Calu3 (cell line): ENCODE measurements around the gene EFNA1. TPM values are rescaled to one million over a fixed set of nuclear protein-coding genes. Genes with fewer than 3 reads are reported as not detected.

Experiments
- BruUV-seq: library from RNA; stranded (reverse); fragments of 400-500 nt; replicated peaks from 2 replicates; lab custom pipeline; 2021; lab: Mats Ljungman, UMichigan
- CTCF ChIA-PET: fragments of 300-600 bp; sonication (Branson Sonifier 250); formaldehyde crosslinking; loops from one replicate; lab custom pipeline; 2022; ENCODE audit warnings: antibody characterized with exemption; lab: Charles Lee
- DNase-seq: peaks from one replicate; pipeline ENCODE4 v3.0.0; 2022
- H3K27ac Mint-ChIP-seq: one replicate; pipeline ENCODE4 v1.8.0; 2022; ENCODE audit warnings: mixed read lengths; ENCODE audit not compliant: unreplicated experiment
- H3K27me3 Mint-ChIP-seq: one replicate; pipeline ENCODE4 v1.8.0; 2022; ENCODE audit warnings: mixed read lengths; ENCODE audit not compliant: unreplicated experiment
- H3K36me3 Mint-ChIP-seq: one replicate; pipeline ENCODE4 v1.8.0; 2022; ENCODE audit warnings: mild to moderate bottlenecking, moderate library complexity, mixed read lengths; ENCODE audit not compliant: insufficient read depth, unreplicated experiment
- H3K4me1 Mint-ChIP-seq: one replicate; pipeline ENCODE4 v1.8.0; 2022; ENCODE audit warnings: mild to moderate bottlenecking, low read depth, mixed read lengths; ENCODE audit not compliant: unreplicated experiment
- H3K4me3 Mint-ChIP-seq: one replicate; pipeline ENCODE4 v1.8.0; 2022; ENCODE audit warnings: mild to moderate bottlenecking, low read depth, moderate library complexity, mixed read lengths; ENCODE audit not compliant: unreplicated experiment
- H3K9me3 Mint-ChIP-seq: one replicate; pipeline ENCODE4 v1.8.0; 2022; ENCODE audit warnings: low read depth, mixed read lengths; ENCODE audit not compliant: unreplicated experiment
- CTCF ChIP-seq: fragments of 200-600 bp; IDR thresholded peaks from one replicate; pipeline ENCODE4 v1.8.0; 2022; ENCODE audit warnings: antibody characterized with exemption; ENCODE audit not compliant: unreplicated experiment
- intact Hi-C: fragments of 100-400 bp; cut with micrococcal nuclease; formaldehyde crosslinking; loops from one replicate; pipeline ENCODE4 v1.10.0; 2022; ENCODE audit not compliant: unreplicated experiment
- total RNA-seq: library from RNA; stranded (reverse); gene quantifications from 2 replicates; pipeline ENCODE4 v1.2.3, GENCODE V29; 2022

Gene EFNA1
- total RNA-seq, 1 experiment from 2014 or later = 41.7 TPM

GRCh38 chr1:155084722-155085503 is 42.8 kb upstream of the EFNA1 start:
- Mint-ChIP-seq H3K27me3 (peaks cover 44% of the 10 kb centered on the region), H3K4me1 (peaks cover 44% of the 10 kb centered on the region), H3K9me3 (no peaks in the 10 kb centered on the region), H3K27ac (peak overlapping the region; percentile 62), H3K36me3 (peaks cover 37% of the 10 kb centered on the region), H3K4me3 (peak overlapping the region; percentile 96)
- TF ChIP-seq CTCF = peak; percentile 88
- peak; percentile 97 for DNase-seq
- intact Hi-C loops = loop anchor here (1.0 to 5.0 kb wide), 3 partner anchors 22 to 526 kb away; partner anchors contain the start of genes EFNA4 and UBE2Q1
- CTCF ChIA-PET = interaction anchor here (0.6 to 2.2 kb wide), 24 partner anchors 9 to 416 kb away, joined by 3 to 28 read pairs (median 8); partner anchors contain the start of genes ADAM15, EFNA4, KCNN3 and KRTCAP2
- no TSS peak for BruUV-seq

DNA sequence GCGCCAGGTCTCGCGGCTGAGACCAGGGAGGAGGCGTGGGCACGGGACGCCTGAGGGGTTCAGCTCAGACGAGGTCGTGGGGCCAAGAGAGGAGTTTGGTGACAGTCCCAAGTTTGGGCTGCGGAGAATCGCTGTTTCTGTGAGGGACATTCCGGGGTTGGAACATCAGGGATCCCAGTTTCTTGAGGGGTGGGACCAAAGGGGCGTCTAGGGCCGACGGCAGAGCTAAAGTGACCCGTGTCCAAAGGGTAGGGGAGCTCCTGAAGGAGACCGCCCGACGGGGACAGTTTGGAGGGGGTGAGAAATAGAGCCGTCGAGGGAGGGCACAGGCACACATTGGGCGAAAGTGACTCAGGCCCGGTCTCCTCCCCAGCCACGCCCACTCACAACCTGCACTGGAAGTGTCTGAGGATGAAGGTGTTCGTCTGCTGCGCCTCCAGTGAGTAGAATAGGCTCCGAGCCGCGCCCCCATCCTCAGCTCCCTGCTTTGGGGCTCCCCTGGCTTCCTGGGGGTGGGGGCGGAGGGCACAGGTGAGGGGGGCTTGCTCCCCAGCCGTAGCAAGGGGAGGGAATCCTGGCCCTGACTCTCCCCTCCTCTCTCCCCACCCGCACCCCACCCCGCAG is 42.1 kb upstream of the EFNA1 start:
- peaks cover 36% of the 10 kb centered on the region for H3K36me3 Mint-ChIP-seq
- peak overlapping the region; percentile 62 for H3K27ac Mint-ChIP-seq
- no peak for TF ChIP-seq CTCF
- peak; percentile 77 for DNase-seq
- no TSS peak for BruUV-seq
- CTCF ChIA-PET = interaction anchor here (0.6 to 2.2 kb wide), 20 partner anchors 10 to 416 kb away, joined by 3 to 28 read pairs (median 10); partner anchors contain the start of genes ADAM15, EFNA4, KRTCAP2 and PMVK
- intact Hi-C loops = loop anchor here (2.0 kb wide), 1 partner anchor 527 kb away; the partner anchor contains the start of gene UBE2Q1
- H3K4me3 Mint-ChIP-seq = peak overlapping the region; percentile 96
- H3K4me1 Mint-ChIP-seq = peaks cover 44% of the 10 kb centered on the region
- no peaks in the 10 kb centered on the region for H3K9me3 Mint-ChIP-seq
- peaks cover 39% of the 10 kb centered on the region for H3K27me3 Mint-ChIP-seq

GRCh38 chr1:155086128-155086741 is 41.4 kb upstream of the EFNA1 start:
- Mint-ChIP-seq H3K27ac (no peak overlapping the region), H3K36me3 (peaks cover 36% of the 10 kb centered on the region), H3K4me1 (peaks cover 42% of the 10 kb centered on the region), H3K4me3 (peak overlapping the region; percentile 96), H3K9me3 (no peaks in the 10 kb centered on the region), H3K27me3 (peaks cover 34% of the 10 kb centered on the region)
- intact Hi-C loops = no loop called here
- no TSS peak for BruUV-seq
- peak; percentile 100 for TF ChIP-seq CTCF
- CTCF ChIA-PET = interaction anchor here (0.6 to 2.1 kb wide), 6 partner anchors 11 to 90 kb away, joined by 3 to 26 read pairs (median 10); no protein-coding TSS in a partner anchor
- DNase-seq = peak; percentile 85

- Mint-ChIP-seq H3K27me3 (peaks cover 26% of the 10 kb centered on the region), H3K4me3 (peak overlapping the region; percentile 96), H3K9me3 (no peaks in the 10 kb centered on the region), H3K27ac (no peak overlapping the region), H3K36me3 (peaks cover 30% of the 10 kb centered on the region), H3K4me1 (peaks cover 34% of the 10 kb centered on the region)
- DNase-seq = no peak
- intact Hi-C loops = no loop called here
- TF ChIP-seq CTCF = no peak
- BruUV-seq = no TSS peak
- CTCF ChIA-PET = no interaction called here
These were observed 40.7 kb upstream of the EFNA1 start for GRCh38 chr1:155086856-155087535.
